ENCODE measurements around the gene ADAMTS10.
A peak's percentile ranks its signal among the peaks of the same experiment; 100 is the strongest.

ADAMTS10 gene

GRCh38 chr19:8539621-8540149, 70.8 kb downstream of the ADAMTS10 start:
- H4K8ac ChIP-seq (ENCODE audit: low read depth, low read length), result no peak overlapping the region
- H3K23ac ChIP-seq (ENCODE audit: low read depth, low read length, poor library complexity), result peak overlapping the region; percentile 43
- H2AFZ ChIP-seq (ENCODE audit: low read length), result no peak overlapping the region
- H4K91ac ChIP-seq (ENCODE audit: low read depth, low read length, poor library complexity), result no peak overlapping the region
- no peak overlapping the region for H2BK120ac ChIP-seq (ENCODE audit: low read depth, low read length)
- H3K14ac ChIP-seq (ENCODE audit: low read length), result peak overlapping the region; percentile 38
- DNase-seq (ENCODE audit: low spot score), result no peak
- H3K79me1 ChIP-seq (ENCODE audit: low read depth, low read length), result no peaks in the 10 kb centered on the region
- H3K18ac ChIP-seq (ENCODE audit: low read length), result no peak overlapping the region
- no peak overlapping the region for H3K4ac ChIP-seq (ENCODE audit: low read length)
- no peak overlapping the region for H3K9ac ChIP-seq (ENCODE audit: low read depth, low read length, poor library complexity)
- H2BK5ac ChIP-seq (ENCODE audit: low read length), result no peak overlapping the region
- no peak overlapping the region for H2BK12ac ChIP-seq (ENCODE audit: low read length)
- H3K4me2 ChIP-seq (ENCODE audit: insufficient read depth, low read length, poor library complexity, severe bottlenecking), result no peak overlapping the region
- H2BK15ac ChIP-seq (ENCODE audit: low read length), result no peak overlapping the region
- no peaks in the 10 kb centered on the region for H3K9me3 ChIP-seq (replicated peaks in 1 of 2; ENCODE audit: control insufficient read depth in 2 of 2, insufficient read depth in 1 of 2, low read depth in 1 of 2, low read length in 2 of 2)
- no peak overlapping the region for H3K27ac ChIP-seq (replicated peaks; ENCODE audit: low read length)
- no peaks in the 10 kb centered on the region for H3K4me1 ChIP-seq (ENCODE audit: control insufficient read depth in 2 of 2, insufficient read depth in 1 of 2, low read depth in 1 of 2, low read length in 2 of 2)
- H3K4me3 ChIP-seq (ENCODE audit: low read length in 2 of 2), result no peak overlapping the region
- no CpG with 5 or more reads among the region's 12 CpGs for WGBS, 2 donors (ENCODE audit: extremely low coverage in 2 of 2, insufficient read length in 2 of 2, insufficient replicate concordance in 1 of 2)
- peak overlapping the region; percentile 46 for H2AK5ac ChIP-seq (ENCODE audit: low read depth, low read length)
- H3K27me3 ChIP-seq (ENCODE audit: control insufficient read depth in 3 of 3, insufficient read depth in 3 of 3, low read depth in 1 of 3, low read length in 3 of 3), result no peaks in the 10 kb centered on the region
- no peaks in the 10 kb centered on the region for H3K36me3 ChIP-seq (replicated peaks in 1 of 2; ENCODE audit: control insufficient read depth in 2 of 2, insufficient read depth in 2 of 2, low read length in 2 of 2)

- Histone ChIP-seq H3K9me3 (replicated peaks in 1 of 2; ENCODE audit: control insufficient read depth in 2 of 2, insufficient read depth in 1 of 2, low read depth in 1 of 2, low read length in 2 of 2) (no peaks in the 10 kb centered on the region), H2AK5ac (ENCODE audit: low read depth, low read length) (no peak overlapping the region), H2BK15ac (ENCODE audit: low read length) (no peak overlapping the region), H3K36me3 (replicated peaks in 1 of 2; ENCODE audit: control insufficient read depth in 2 of 2, insufficient read depth in 2 of 2, low read length in 2 of 2) (no peaks in the 10 kb centered on the region), H3K18ac (ENCODE audit: low read length) (no peak overlapping the region), H3K23ac (ENCODE audit: low read depth, low read length, poor library complexity) (no peak overlapping the region), H3K4me3 (ENCODE audit: low read length in 2 of 2) (no peak overlapping the region), H3K27me3 (ENCODE audit: control insufficient read depth in 3 of 3, insufficient read depth in 3 of 3, low read depth in 1 of 3, low read length in 3 of 3) (no peaks in the 10 kb centered on the region), H2BK12ac (ENCODE audit: low read length) (no peak overlapping the region), H2BK5ac (ENCODE audit: low read length) (no peak overlapping the region), H4K8ac (ENCODE audit: low read depth, low read length) (no peak overlapping the region), H2AFZ (ENCODE audit: low read length) (no peak overlapping the region), H4K91ac (ENCODE audit: low read depth, low read length, poor library complexity) (no peak overlapping the region), H3K14ac (ENCODE audit: low read length) (no peak overlapping the region), H3K4ac (ENCODE audit: low read length) (no peak overlapping the region), H2BK120ac (ENCODE audit: low read depth, low read length) (no peak overlapping the region), H3K4me2 (ENCODE audit: insufficient read depth, low read length, poor library complexity, severe bottlenecking) (no peak overlapping the region), H3K79me1 (ENCODE audit: low read depth, low read length) (no peaks in the 10 kb centered on the region), H3K9ac (ENCODE audit: low read depth, low read length, poor library complexity) (no peak overlapping the region), H3K27ac (replicated peaks; ENCODE audit: low read length) (no peak overlapping the region), H3K4me1 (ENCODE audit: control insufficient read depth in 2 of 2, insufficient read depth in 1 of 2, low read depth in 1 of 2, low read length in 2 of 2) (no peaks in the 10 kb centered on the region)
- DNase-seq (ENCODE audit: low spot score), result no peak
- whole genome bisulfite sequencing, 2 donors (ENCODE audit: extremely low coverage in 2 of 2, insufficient read length in 2 of 2, insufficient replicate concordance in 1 of 2), result no CpG with 5 or more reads among the region's 3 CpGs
These were observed 73.4 kb downstream of the ADAMTS10 start for GRCh38 chr19:8537099-8537498.

GRCh38 chr19:8536282-8536681, 74.2 kb downstream of the ADAMTS10 start:
- peak overlapping the region; percentile 38 for H3K18ac ChIP-seq (ENCODE audit: low read length)
- H3K27me3 ChIP-seq (ENCODE audit: control insufficient read depth in 3 of 3, insufficient read depth in 3 of 3, low read depth in 1 of 3, low read length in 3 of 3), result no peaks in the 10 kb centered on the region
- no peak overlapping the region for H3K4ac ChIP-seq (ENCODE audit: low read length)
- H2BK120ac ChIP-seq (ENCODE audit: low read depth, low read length), result no peak overlapping the region
- no CpG with 5 or more reads among the region's 22 CpGs for WGBS, 2 donors (ENCODE audit: extremely low coverage in 2 of 2, insufficient read length in 2 of 2, insufficient replicate concordance in 1 of 2)
- no peak overlapping the region for H4K91ac ChIP-seq (ENCODE audit: low read depth, low read length, poor library complexity)
- no peak overlapping the region for H2AFZ ChIP-seq (ENCODE audit: low read length)
- H3K4me1 ChIP-seq (ENCODE audit: control insufficient read depth in 2 of 2, insufficient read depth in 1 of 2, low read depth in 1 of 2, low read length in 2 of 2), result no peaks in the 10 kb centered on the region
- H3K79me1 ChIP-seq (ENCODE audit: low read depth, low read length), result no peaks in the 10 kb centered on the region
- H2AK5ac ChIP-seq (ENCODE audit: low read depth, low read length), result no peak overlapping the region
- no peak overlapping the region for H2BK5ac ChIP-seq (ENCODE audit: low read length)
- H3K4me3 ChIP-seq (ENCODE audit: low read length in 2 of 2), result no peak overlapping the region
- H3K14ac ChIP-seq (ENCODE audit: low read length), result no peak overlapping the region
- H2BK15ac ChIP-seq (ENCODE audit: low read length), result no peak overlapping the region
- no peak overlapping the region for H3K9ac ChIP-seq (ENCODE audit: low read depth, low read length, poor library complexity)
- no peaks in the 10 kb centered on the region for H3K36me3 ChIP-seq (replicated peaks in 1 of 2; ENCODE audit: control insufficient read depth in 2 of 2, insufficient read depth in 2 of 2, low read length in 2 of 2)
- no peak overlapping the region for H3K27ac ChIP-seq (replicated peaks; ENCODE audit: low read length)
- no peak overlapping the region for H3K23ac ChIP-seq (ENCODE audit: low read depth, low read length, poor library complexity)
- H3K4me2 ChIP-seq (ENCODE audit: insufficient read depth, low read length, poor library complexity, severe bottlenecking), result no peak overlapping the region
- H2BK12ac ChIP-seq (ENCODE audit: low read length), result peak overlapping the region; percentile 84
- no peaks in the 10 kb centered on the region for H3K9me3 ChIP-seq (replicated peaks in 1 of 2; ENCODE audit: control insufficient read depth in 2 of 2, insufficient read depth in 1 of 2, low read depth in 1 of 2, low read length in 2 of 2)
- DNase-seq (ENCODE audit: low spot score), result no peak
- no peak overlapping the region for H4K8ac ChIP-seq (ENCODE audit: low read depth, low read length)

- H2AFZ ChIP-seq (ENCODE audit: low read length), result no peak overlapping the region
- H4K91ac ChIP-seq (ENCODE audit: low read depth, low read length, poor library complexity), result no peak overlapping the region
- no peak overlapping the region for H2BK5ac ChIP-seq (ENCODE audit: low read length)
- no peak overlapping the region for H2BK15ac ChIP-seq (ENCODE audit: low read length)
- H3K18ac ChIP-seq (ENCODE audit: low read length), result no peak overlapping the region
- no peak overlapping the region for H2AK5ac ChIP-seq (ENCODE audit: low read depth, low read length)
- no peak overlapping the region for H2BK120ac ChIP-seq (ENCODE audit: low read depth, low read length)
- peaks cover 0 to 3% (median 0%) of the 10 kb centered on the region in 3 experiments for H3K27me3 ChIP-seq (ENCODE audit: control insufficient read depth in 3 of 3, insufficient read depth in 3 of 3, low read depth in 1 of 3, low read length in 3 of 3)
- no peak overlapping the region for H3K14ac ChIP-seq (ENCODE audit: low read length)
- H3K36me3 ChIP-seq (replicated peaks in 1 of 2; ENCODE audit: control insufficient read depth in 2 of 2, insufficient read depth in 2 of 2, low read length in 2 of 2), result peaks cover 0 to 2% of the 10 kb centered on the region in 2 donors
- peaks cover 0 to 2% of the 10 kb centered on the region in 2 donors for H3K4me1 ChIP-seq (ENCODE audit: control insufficient read depth in 2 of 2, insufficient read depth in 1 of 2, low read depth in 1 of 2, low read length in 2 of 2)
- no peak overlapping the region for H2BK12ac ChIP-seq (ENCODE audit: low read length)
- H3K4me3 ChIP-seq (ENCODE audit: low read length in 2 of 2), result no peak overlapping the region
- H3K4me2 ChIP-seq (ENCODE audit: insufficient read depth, low read length, poor library complexity, severe bottlenecking), result no peak overlapping the region
- no peak overlapping the region for H3K27ac ChIP-seq (replicated peaks; ENCODE audit: low read length)
- H3K9me3 ChIP-seq (replicated peaks in 1 of 2; ENCODE audit: control insufficient read depth in 2 of 2, insufficient read depth in 1 of 2, low read depth in 1 of 2, low read length in 2 of 2), result peaks cover 0 to 1% of the 10 kb centered on the region in 2 donors
- H3K9ac ChIP-seq (ENCODE audit: low read depth, low read length, poor library complexity), result no peak overlapping the region
- peaks cover 5% of the 10 kb centered on the region for H3K79me1 ChIP-seq (ENCODE audit: low read depth, low read length)
- H4K8ac ChIP-seq (ENCODE audit: low read depth, low read length), result no peak overlapping the region
- no CpG with 5 or more reads among the region's 2 CpGs for WGBS, 2 donors (ENCODE audit: extremely low coverage in 2 of 2, insufficient read length in 2 of 2, insufficient replicate concordance in 1 of 2)
- DNase-seq (ENCODE audit: low spot score), result no peak
- no peak overlapping the region for H3K4ac ChIP-seq (ENCODE audit: low read length)
- H3K23ac ChIP-seq (ENCODE audit: low read depth, low read length, poor library complexity), result no peak overlapping the region
These were observed 78.3 kb downstream of the ADAMTS10 start for GRCh38 chr19:8532225-8532624.

Data from neuronal stem cell (in vitro differentiated cells).